ENCODE data around the gene NLRP9. TPM values are rescaled to one million over a fixed set of nuclear protein-coding genes. Genes with fewer than 3 reads are reported as not detected.

The NLRP9 gene
- total and polyA plus RNA-seq, 2 of the 13 experiments (the other 11 are each of a cell fraction or from before 2014, with no cell fraction given) = not detected

DNA sequence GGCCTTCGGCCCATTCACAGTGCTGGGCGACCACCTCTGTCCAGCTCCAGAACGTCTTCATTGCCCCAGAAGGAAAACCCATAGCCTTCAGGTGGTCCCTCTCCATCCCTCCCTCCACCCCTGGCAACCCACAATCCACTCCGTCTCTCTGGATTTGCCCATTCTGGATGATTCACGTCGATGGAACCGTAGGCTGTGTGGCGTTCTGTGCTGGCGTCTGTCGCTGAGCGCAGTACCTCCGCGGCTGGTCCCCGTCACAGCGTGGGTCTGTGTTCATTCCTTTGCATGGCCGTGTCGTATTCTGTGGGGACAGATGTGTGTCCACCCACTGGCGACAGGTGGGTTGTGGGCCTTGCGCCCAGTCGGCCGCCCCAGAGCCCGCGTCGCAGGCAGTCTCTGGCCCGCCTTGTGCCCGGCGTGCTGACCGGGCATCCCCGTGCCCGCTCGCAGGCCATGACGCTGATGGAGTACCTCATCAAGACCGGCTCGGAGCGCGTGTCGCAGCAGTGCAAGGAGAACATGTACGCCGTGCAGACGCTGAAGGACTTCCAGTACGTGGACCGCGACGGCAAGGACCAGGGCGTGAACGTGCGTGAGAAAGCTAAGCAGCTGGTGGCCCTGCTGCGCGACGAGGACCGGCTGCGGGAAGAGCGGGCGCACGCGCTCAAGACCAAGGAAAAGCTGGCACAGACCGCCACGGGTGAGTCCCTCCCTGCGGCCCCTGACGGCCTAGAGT lies 53.1 kb downstream of the NLRP9 start:
- intact Hi-C loops (cut with micrococcal nuclease; ENCODE audit: unreplicated experiment) = no loop called here
- in situ Hi-C loops (cut with HindIII; ENCODE audit: extremely low pct_ligation_motif_present, low pct_unique_long_range_greater_than_20kb) = no loop called here
- peaks cover 33% of the 10 kb centered on the region for H3K79me2 ChIP-seq (ENCODE audit: insufficient read depth, low read length)
- ChIA-PET CTCF (ENCODE audit: low intra/inter-chr PET ratio, low total read pairs) (no interaction called here), POLR2A (no interaction called here)
- no TSS peak for BruUV-seq (replicated peaks)
- no peak overlapping the region for H2AFZ ChIP-seq (ENCODE audit: low read length)
- H3K9me3 ChIP-seq (ENCODE audit: low read length) = no peaks in the 10 kb centered on the region
- FAIRE-seq (no peak), DNase-seq (ENCODE audit: low spot score) (no peak), ATAC-seq (no peak)
- H3K4me2 ChIP-seq (ENCODE audit: low read depth, low read length) = peak overlapping the region; percentile 67
- no peaks in the 10 kb centered on the region for H4K20me1 ChIP-seq (ENCODE audit: insufficient read depth, low read length)
- H3K4me1 ChIP-seq (ENCODE audit: insufficient read depth, low read length) = peaks cover 63% of the 10 kb centered on the region
- 99% methylated on average over 47 of the region's 60 CpGs for WGBS (ENCODE audit: low lambda C conversion rate)
- TF ChIP-seq, protein P1, sequence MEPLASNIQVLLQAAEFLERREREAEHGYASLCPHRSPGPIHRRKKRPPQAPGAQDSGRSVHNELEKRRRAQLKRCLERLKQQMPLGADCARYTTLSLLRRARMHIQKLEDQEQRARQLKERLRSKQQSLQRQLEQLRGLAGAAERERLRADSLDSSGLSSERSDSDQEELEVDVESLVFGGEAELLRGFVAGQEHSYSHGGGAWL (CRISPR knock-in tag; IDR thresholded peaks at IDR 0.05) = no peak
- TF ChIP-seq, protein P2, sequence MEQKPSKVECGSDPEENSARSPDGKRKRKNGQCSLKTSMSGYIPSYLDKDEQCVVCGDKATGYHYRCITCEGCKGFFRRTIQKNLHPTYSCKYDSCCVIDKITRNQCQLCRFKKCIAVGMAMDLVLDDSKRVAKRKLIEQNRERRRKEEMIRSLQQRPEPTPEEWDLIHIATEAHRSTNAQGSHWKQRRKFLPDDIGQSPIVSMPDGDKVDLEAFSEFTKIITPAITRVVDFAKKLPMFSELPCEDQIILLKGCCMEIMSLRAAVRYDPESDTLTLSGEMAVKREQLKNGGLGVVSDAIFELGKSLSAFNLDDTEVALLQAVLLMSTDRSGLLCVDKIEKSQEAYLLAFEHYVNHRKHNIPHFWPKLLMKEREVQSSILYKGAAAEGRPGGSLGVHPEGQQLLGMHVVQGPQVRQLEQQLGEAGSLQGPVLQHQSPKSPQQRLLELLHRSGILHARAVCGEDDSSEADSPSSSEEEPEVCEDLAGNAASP (CRISPR knock-in tag; IDR thresholded peaks at IDR 0.05; ENCODE audit: borderline replicate concordance) = no peak
- TF ChIP-seq SNAI1 (CRISPR knock-in tag; IDR thresholded peaks at IDR 0.05; ENCODE audit: borderline replicate concordance) = no peak
- no peak for TF ChIP-seq MTF1 (CRISPR knock-in tag; IDR thresholded peaks at IDR 0.05)
- peak; percentile 38 for TF ChIP-seq AGO2 (optimal IDR thresholded peaks at IDR 0.05; ENCODE audit: low read depth, low read length)
- no peak for TF ChIP-seq ZNF180 (CRISPR knock-in tag; IDR thresholded peaks at IDR 0.05; ENCODE audit: borderline replicate concordance, low read depth)
- TF ChIP-seq, protein P3, sequence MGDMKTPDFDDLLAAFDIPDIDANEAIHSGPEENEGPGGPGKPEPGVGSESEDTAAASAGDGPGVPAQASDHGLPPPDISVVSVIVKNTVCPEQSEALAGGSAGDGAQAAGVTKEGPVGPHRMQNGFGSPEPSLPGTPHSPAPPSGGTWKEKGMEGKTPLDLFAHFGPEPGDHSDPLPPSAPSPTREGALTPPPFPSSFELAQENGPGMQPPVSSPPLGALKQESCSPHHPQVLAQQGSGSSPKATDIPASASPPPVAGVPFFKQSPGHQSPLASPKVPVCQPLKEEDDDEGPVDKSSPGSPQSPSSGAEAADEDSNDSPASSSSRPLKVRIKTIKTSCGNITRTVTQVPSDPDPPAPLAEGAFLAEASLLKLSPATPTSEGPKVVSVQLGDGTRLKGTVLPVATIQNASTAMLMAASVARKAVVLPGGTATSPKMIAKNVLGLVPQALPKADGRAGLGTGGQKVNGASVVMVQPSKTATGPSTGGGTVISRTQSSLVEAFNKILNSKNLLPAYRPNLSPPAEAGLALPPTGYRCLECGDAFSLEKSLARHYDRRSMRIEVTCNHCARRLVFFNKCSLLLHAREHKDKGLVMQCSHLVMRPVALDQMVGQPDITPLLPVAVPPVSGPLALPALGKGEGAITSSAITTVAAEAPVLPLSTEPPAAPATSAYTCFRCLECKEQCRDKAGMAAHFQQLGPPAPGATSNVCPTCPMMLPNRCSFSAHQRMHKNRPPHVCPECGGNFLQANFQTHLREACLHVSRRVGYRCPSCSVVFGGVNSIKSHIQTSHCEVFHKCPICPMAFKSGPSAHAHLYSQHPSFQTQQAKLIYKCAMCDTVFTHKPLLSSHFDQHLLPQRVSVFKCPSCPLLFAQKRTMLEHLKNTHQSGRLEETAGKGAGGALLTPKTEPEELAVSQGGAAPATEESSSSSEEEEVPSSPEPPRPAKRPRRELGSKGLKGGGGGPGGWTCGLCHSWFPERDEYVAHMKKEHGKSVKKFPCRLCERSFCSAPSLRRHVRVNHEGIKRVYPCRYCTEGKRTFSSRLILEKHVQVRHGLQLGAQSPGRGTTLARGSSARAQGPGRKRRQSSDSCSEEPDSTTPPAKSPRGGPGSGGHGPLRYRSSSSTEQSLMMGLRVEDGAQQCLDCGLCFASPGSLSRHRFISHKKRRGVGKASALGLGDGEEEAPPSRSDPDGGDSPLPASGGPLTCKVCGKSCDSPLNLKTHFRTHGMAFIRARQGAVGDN (CRISPR knock-in tag; IDR thresholded peaks at IDR 0.05) = 0 out of 2 replicates have a peak, but pooled peaks have one; percentile 11
- no peak for TF ChIP-seq ZNF235 (CRISPR knock-in tag; IDR thresholded peaks at IDR 0.05; ENCODE audit: borderline replicate concordance)
- no peak for TF ChIP-seq ZNF10 (CRISPR knock-in tag; IDR thresholded peaks at IDR 0.05; ENCODE audit: borderline replicate concordance, low read depth)
- no peak for TF ChIP-seq MEIS1 (CRISPR knock-in tag; IDR thresholded peaks at IDR 0.05; ENCODE audit: borderline replicate concordance)
- peaks cover 16 to 63% of the 10 kb centered on the region in 2 experiments for H3K36me3 ChIP-seq (replicated peaks in 1 of 2; ENCODE audit: control insufficient read depth in 1 of 2, insufficient read depth in 2 of 2, low read length in 2 of 2)
- no peak overlapping the region for H3K4me3 ChIP-seq (replicated peaks in 1 of 3; ENCODE audit: insufficient read depth in 1 of 3, low read depth in 2 of 3, low read length in 3 of 3)
- H3K27me3 ChIP-seq (ENCODE audit: control insufficient read depth in 1 of 2, insufficient read depth in 2 of 2, low read length in 2 of 2) = no peaks in the 10 kb centered on the region
- peak overlapping the region; percentile 66; the same call in 1 of the 2 replicates for H3K9ac ChIP-seq (ENCODE audit: insufficient read depth, low read depth, low read length)
- peak overlapping the region; percentile 89 for H3K27ac ChIP-seq (ENCODE audit: extremely low read length, insufficient read depth, low read length)
